ENCODE data around the gene SYNDIG1L.

The SYNDIG1L gene

GRCh38 chr14:74426202-74426582, at the start of gene SYNDIG1L:
Gene SYNDIG1L (minus strand): TSS chr14:74426210. CDS start chr14:74409744, 16,466 bp downstream.
- TF ChIP-seq CTCF (conservative IDR thresholded peaks at IDR 0.05; ENCODE audit: low read depth, low read length) = no peak
- H3K4me3 ChIP-seq (ENCODE audit: low read depth, low read length) = no peak within 1 kb of the TSS

GRCh38 chr14:74475678-74476077, 49.7 kb upstream of the SYNDIG1L start:
- DNase-seq (ENCODE audit: low read depth) = peak; percentile 61
- H3K4me3 ChIP-seq (ENCODE audit: low read depth, low read length) = no peak overlapping the region
- TF ChIP-seq CTCF (conservative IDR thresholded peaks at IDR 0.05; ENCODE audit: low read depth, low read length) = no peak

More at GRCh38 chr14:74426202-74426582, at the start of gene SYNDIG1L:
- DNase-seq (ENCODE audit: low read depth) = no peak

- no peak for TF ChIP-seq CTCF (conservative IDR thresholded peaks at IDR 0.05; ENCODE audit: low read depth, low read length)
- no peak overlapping the region for H3K4me3 ChIP-seq (ENCODE audit: low read depth, low read length)
- no peak for DNase-seq (ENCODE audit: low read depth)
These were observed 48.4 kb upstream of the SYNDIG1L start for GRCh38 chr14:74474376-74474775.

- no peak for DNase-seq (ENCODE audit: low read depth)
- H3K4me3 ChIP-seq (ENCODE audit: low read depth, low read length) = no peak overlapping the region
- no peak for TF ChIP-seq CTCF (conservative IDR thresholded peaks at IDR 0.05; ENCODE audit: low read depth, low read length)
These were observed 46.6 kb upstream of the SYNDIG1L start for GRCh38 chr14:74472601-74473000.

GRCh38 chr14:74469548-74470518, 43.8 kb upstream of the SYNDIG1L start:
- TF ChIP-seq CTCF (conservative IDR thresholded peaks at IDR 0.05; ENCODE audit: low read depth, low read length) = no peak
- no peak overlapping the region for H3K4me3 ChIP-seq (ENCODE audit: low read depth, low read length)
- no peak for DNase-seq (ENCODE audit: low read depth)

GRCh38 chr14:74468513-74468912, 42.5 kb upstream of the SYNDIG1L start:
- TF ChIP-seq CTCF (conservative IDR thresholded peaks at IDR 0.05; ENCODE audit: low read depth, low read length) = no peak
- no peak overlapping the region for H3K4me3 ChIP-seq (ENCODE audit: low read depth, low read length)
- DNase-seq (ENCODE audit: low read depth) = no peak

GRCh38 chr14:74465335-74465734, 39.3 kb upstream of the SYNDIG1L start:
- TF ChIP-seq CTCF (conservative IDR thresholded peaks at IDR 0.05; ENCODE audit: low read depth, low read length) = no peak
- no peak for DNase-seq (ENCODE audit: low read depth)
- no peak overlapping the region for H3K4me3 ChIP-seq (ENCODE audit: low read depth, low read length)
